Measurements from ENCODE around the gene MICAL2.

Gene MICAL2

GRCh38 chr11:12111549-12112520, 1.4 kb downstream of the MICAL2 start:
- H3K4me3 ChIP-seq (ENCODE audit: low read length) = no peak overlapping the region
- no peak for DNase-seq (ENCODE audit: low read depth, low spot score)

DNA sequence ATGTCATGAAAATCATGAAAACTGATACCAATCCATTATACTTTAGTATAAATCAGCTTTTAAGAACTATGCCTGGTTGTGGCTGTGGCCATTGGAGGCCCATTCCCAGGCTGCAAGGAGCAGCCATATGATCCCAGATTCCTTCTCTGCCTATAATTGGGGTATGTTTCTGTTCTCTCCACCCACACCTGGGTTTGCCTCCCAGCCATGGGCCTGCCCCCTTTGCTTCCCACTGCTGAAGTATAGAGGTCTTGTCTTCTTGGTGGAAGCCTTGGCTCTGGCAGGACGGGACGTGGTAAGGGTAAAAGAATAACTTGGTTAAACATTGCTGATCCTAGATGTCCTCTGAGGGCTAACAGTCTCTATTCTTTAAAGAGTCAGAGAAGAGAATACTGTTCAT, 2.4 kb downstream of the MICAL2 start:
- no peak for DNase-seq (ENCODE audit: low read depth, low spot score)
- no peak overlapping the region for H3K4me3 ChIP-seq (ENCODE audit: low read length)

DNA sequence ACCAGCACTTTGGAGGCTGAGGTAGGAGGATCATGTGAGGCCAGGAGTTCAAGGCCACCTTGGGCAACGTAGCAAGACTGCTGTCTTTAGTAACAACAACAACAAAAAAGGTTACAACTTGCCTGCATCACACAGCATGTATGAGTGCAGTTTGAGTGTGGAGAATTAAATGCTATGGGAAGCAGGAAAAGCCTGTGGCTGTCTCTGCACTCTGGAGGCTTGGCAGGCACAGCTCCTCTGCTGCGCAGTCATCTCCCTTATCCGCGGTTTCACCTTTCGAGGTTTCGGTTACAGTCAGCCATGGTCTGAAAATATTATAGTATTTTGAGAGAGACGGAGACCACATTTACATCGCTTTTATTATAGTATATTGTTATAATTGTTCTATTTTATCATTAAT, 2.9 kb downstream of the MICAL2 start:
- no peak overlapping the region for H3K4me3 ChIP-seq (ENCODE audit: low read length)
- no peak for DNase-seq (ENCODE audit: low read depth, low spot score)

DNA sequence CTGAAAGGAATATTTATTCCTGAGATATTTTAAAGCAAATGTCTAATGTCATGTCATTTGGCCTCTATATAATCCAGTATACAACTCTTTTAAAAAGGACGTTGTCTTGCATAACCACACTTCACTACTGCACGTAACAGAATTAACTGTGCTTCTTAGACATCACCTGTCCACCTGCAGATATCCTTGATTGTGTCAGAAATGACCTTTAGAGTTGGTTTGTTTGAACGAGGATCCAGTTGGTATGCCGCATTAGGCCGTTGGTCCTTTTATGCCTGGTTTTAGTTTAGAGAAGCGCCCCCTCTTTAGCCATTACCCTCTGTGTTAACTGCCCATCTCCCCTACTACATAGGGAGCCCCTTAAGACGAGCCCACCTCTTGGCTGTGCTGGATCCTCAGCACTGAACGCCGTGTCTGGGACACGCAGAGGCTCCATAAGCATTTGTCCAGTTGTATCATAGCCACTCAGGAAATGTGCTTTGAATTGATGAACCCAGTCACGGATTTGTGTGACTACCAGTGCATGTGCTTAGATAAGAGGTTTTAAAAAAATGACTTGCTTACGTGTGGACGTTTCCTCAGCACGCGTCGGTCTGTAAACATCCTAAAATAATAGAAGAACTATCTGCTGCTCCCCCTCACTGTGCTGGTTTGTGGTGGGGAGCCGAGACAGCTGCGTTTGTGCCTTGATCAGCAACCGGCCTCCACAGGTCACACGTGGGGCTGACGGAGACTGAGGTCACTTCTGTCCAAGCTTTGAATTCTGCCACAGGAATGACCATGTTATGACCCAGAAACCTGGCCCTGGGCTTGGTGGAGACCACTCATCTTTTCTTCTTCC, 4.0 kb downstream of the MICAL2 start:
- H3K4me3 ChIP-seq (ENCODE audit: low read length) = no peak overlapping the region
- no peak for DNase-seq (ENCODE audit: low read depth, low spot score)

DNA sequence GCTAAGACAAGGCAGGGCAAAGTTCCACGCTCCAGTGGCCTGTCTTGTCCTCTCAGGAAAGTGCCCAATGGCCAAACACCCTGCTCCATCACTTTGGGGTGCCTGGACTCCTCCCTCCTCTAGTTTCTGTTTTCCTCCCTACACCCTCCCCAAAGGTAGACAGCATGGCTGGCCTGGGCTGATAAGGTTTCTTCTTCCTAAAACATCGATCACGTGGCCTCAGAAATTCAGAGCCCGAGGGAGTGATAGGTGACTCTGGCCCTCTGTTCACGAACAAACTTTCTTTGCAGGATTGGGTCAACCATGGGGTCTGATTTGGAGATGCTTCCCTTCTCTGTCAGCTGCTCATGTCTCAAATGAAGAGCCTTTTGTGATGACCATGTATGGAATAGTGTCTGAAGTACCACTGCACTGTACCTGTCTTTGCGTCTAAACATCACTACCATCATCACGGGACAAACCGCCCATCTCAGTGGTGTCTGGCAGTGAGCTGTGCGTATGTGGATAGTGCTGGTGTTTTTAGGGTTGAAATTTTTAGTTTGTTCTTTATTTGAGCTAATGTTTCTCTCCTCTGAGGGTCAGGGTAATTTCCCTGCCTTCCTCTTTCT, 6.1 kb downstream of the MICAL2 start:
- no peak for DNase-seq (ENCODE audit: low read depth, low spot score)
- H3K4me3 ChIP-seq (ENCODE audit: low read length) = no peak overlapping the region

- DNase-seq (ENCODE audit: low read depth, low spot score) = no peak
- no peak overlapping the region for H3K4me3 ChIP-seq (ENCODE audit: low read length)
Measured at GRCh38 chr11:12117200-12117599, 6.8 kb downstream of the MICAL2 start.

DNA sequence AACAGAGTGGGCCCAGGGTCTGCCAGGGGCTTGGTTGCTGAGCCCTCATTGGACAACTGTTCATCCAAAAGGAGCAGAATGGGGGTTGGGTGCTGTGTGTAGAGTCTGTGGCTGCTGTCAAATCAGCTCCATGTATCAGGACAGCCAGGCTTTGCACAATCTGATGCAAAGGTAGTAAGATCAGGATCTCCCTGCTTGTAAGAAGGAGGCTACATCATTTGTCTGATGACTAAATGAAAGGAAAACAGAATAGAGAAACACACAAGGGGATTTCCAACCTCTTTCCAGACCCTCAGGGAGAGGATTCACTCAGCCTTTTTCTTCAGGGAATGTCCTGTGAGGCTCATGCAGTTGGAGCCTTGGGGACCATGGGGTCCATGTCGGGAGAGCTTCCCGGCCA, 7.2 kb downstream of the MICAL2 start:
- no peak overlapping the region for H3K4me3 ChIP-seq (ENCODE audit: low read length)
- DNase-seq (ENCODE audit: low read depth, low spot score) = no peak

DNA sequence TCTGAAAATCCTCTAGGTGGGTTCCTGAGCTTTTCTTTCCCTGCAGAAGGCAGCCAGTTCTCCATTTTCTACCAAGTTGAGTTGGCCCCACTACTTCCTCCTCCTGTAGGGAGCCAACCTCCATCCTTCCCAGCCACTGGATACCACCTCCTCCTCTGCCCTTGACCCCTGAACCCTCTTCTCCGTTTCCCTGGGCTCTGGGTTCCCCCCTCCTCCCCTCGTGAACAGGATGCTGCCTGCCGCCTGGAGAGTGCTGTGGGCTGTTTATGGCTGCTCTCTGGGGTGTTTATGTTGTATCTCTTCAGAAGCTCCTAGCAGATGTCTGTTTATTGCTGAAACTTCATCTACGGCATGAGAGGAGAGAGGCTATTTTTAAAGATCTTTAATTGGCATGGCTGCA, 8.6 kb downstream of the MICAL2 start:
- H3K4me3 ChIP-seq (ENCODE audit: low read length) = no peak overlapping the region
- DNase-seq (ENCODE audit: low read depth, low spot score) = no peak

GRCh38 chr11:12119502-12119901, 9.1 kb downstream of the MICAL2 start:
- no peak overlapping the region for H3K4me3 ChIP-seq (ENCODE audit: low read length)
- DNase-seq (ENCODE audit: low read depth, low spot score) = no peak

GRCh38 chr11:12120031-12121008, 9.9 kb downstream of the MICAL2 start:
- H3K4me3 ChIP-seq (ENCODE audit: low read length) = no peak overlapping the region
- DNase-seq (ENCODE audit: low read depth, low spot score) = no peak

GRCh38 chr11:12121011-12121410, 10.6 kb downstream of the MICAL2 start:
- no peak overlapping the region for H3K4me3 ChIP-seq (ENCODE audit: low read length)
- DNase-seq (ENCODE audit: low read depth, low spot score) = no peak

DNA sequence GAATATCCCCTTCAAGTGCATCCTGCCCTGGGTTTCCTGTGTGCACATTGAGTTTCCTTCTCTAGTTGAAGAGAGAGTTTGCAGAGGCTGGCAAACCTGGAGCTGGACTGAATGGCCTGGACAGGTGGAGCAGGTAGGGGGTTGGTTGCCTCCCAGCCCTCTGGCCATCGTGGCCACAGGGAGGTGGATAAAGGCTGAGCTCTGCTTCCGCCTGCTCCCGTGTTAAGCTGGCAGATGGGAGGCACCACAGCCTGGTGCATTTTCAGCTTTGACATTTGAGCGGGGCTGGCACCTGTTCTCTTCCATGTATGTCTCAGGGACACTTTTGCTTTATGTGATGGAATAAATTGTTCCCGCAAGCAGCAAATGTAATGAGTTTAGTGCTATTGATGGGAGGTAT, 11.1 kb downstream of the MICAL2 start:
- no peak overlapping the region for H3K4me3 ChIP-seq (ENCODE audit: low read length)
- DNase-seq (ENCODE audit: low read depth, low spot score) = no peak

- DNase-seq (ENCODE audit: low read depth, low spot score) = no peak
- H3K4me3 ChIP-seq (ENCODE audit: low read length) = no peak overlapping the region
Measured at GRCh38 chr11:12122083-12122482, 11.7 kb downstream of the MICAL2 start.

DNA sequence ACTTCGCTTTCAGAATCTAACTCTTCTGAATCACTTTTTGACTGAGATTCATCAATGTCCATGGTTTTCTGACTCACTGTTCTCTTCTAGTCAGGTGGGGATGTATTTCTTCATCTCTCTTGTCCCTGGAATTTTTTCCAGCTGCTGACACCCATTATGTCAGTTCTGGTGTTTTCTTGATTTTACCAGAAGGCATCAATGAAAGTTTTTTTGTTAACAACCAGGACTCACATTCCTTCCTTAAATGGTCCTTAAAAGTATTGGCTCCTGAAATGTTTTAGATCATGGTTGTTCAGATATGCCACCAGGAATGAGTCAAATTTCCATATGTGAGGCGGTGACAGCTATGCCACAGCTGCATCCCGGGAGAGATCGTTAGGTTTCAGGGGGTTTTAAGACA, 12.9 kb downstream of the MICAL2 start:
- DNase-seq (ENCODE audit: low read depth, low spot score) = no peak
- H3K4me3 ChIP-seq (ENCODE audit: low read length) = no peak overlapping the region

DNA sequence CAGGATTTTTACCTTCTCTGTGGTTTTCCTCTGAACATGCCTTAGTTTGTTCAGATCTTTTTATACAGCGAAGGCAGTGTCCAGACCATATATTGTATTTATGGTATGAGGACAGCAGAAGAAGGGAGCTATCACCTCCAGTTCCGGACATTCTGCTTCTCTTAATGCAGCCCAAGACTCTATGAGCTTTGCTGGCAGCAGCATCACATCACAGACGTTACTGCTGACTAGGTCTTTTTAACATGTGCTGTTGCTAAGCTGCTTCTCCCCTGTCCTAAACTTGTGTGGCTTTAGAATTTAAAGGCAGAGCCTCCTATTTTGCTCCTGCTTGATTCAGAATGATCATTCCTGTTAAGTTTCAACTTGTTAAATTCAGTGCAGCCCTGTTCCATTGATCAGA, 13.4 kb downstream of the MICAL2 start:
- no peak overlapping the region for H3K4me3 ChIP-seq (ENCODE audit: low read length)
- DNase-seq (ENCODE audit: low read depth, low spot score) = no peak

GRCh38 chr11:12124306-12124705, 13.9 kb downstream of the MICAL2 start:
- H3K4me3 ChIP-seq (ENCODE audit: low read length) = no peak overlapping the region
- DNase-seq (ENCODE audit: low read depth, low spot score) = no peak

DNA sequence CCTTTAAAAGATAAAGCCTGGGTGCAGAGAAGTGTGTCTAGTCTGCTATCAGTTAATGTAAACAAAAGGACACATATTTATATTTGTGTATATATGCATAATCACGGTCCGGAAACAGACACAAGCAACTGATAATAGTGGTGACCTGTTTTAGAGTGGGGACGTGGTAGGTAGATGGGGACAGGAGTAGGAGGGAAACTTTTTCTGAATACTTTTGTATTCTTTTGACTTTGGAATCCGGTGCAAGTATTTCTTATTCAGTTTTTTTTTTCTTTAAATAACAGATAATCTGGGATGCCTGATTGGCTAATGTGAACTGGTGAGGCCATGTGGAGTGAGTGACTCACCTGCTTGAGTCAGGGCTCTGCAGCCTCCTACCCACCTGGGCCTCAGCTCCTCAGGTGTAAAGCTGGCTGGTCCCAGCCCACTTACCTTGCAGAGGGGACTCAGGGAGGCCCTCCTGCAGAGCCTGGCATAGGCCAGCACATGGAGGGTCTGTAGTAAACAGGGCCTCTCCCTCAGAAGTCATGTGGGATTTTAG, 15.3 kb downstream of the MICAL2 start:
- H3K4me3 ChIP-seq (ENCODE audit: low read length) = no peak overlapping the region
- no peak for DNase-seq (ENCODE audit: low read depth, low spot score)

GRCh38 chr11:12126344-12127019, 16.1 kb downstream of the MICAL2 start:
- no peak for DNase-seq (ENCODE audit: low read depth, low spot score)
- H3K4me3 ChIP-seq (ENCODE audit: low read length) = no peak overlapping the region

Data from Jurkat, Clone E6-1 (cell line).